OCI-LY7 (cell line): ENCODE measurements around the gene MIS18BP1.

ENCODE experiments used
- CTCF ChIP-seq: fragments of 200-600 bp; sonication (generic); conservative IDR thresholded peaks from 2 replicates; pipeline ENCODE4 v1.5.1; 2014; ENCODE audit warnings: mild to moderate bottlenecking, antibody characterized with exemption, low read length, moderate library complexity, mixed read lengths
- EZH2phosphoT487 ChIP-seq: fragments of 200-600 bp; sonication (generic); IDR thresholded peaks from 2 replicates; pipeline ENCODE4 v1.6.1; 2018; ENCODE audit warnings: low read depth, borderline replicate concordance, mild to moderate bottlenecking, mixed run types, antibody characterized with exemption, low read length, moderate library complexity, mixed read lengths

GRCh38 chr14:45262637-45263036, 9.6 kb upstream of the MIS18BP1 start:
- TF ChIP-seq CTCF (no peak), EZH2phosphoT487 (no peak)
